HepG2 (cell line): ENCODE data around the gene WDR7. TPM values are rescaled to one million over a fixed set of nuclear protein-coding genes. Genes with fewer than 3 reads are reported as not detected.

ENCODE experiments used
- ATAC-seq: fragments of 200-7000 bp; cut with Tn5 transposase; 3 replicates; pipeline ENCODE4 v1.9.1; 2020; ENCODE audit warnings: mild to moderate bottlenecking, moderate library complexity
- BruUV-seq: library from RNA; stranded (reverse); fragments of 400-500 nt; replicated peaks from 2 replicates; lab custom pipeline; 2021; lab: Mats Ljungman, UMichigan
- CTCF ChIA-PET: fragments of 300-600 bp; formaldehyde crosslinking; extraction: SDS; loops from one replicate; lab custom pipeline; 2021; ENCODE audit warnings: low total read pairs, inconsistent platforms, low intra/inter-chr PET ratio; lab: Yijun Ruan, JAX
- POLR2A ChIA-PET: fragments of 350-600 bp; sonication (Branson Sonifier 250); formaldehyde crosslinking; loops from one replicate; lab custom pipeline; 2020; ENCODE audit warnings: antibody characterized with exemption, inconsistent platforms; lab: Yijun Ruan, JAX
- DNase-seq: peaks from one replicate; pipeline ENCODE4 v3.0.0-alpha.2; 2015; ENCODE audit warnings: low spot score
- FAIRE-seq: peaks from 3 replicates; lab custom pipeline; 2011; peaks lifted over from hg19 to GRCh38; lab: Jason Lieb, UNC
- H2AFZ ChIP-seq: one replicate; pipeline ENCODE4 v1.6.1; 2011; ENCODE audit warnings: low read length, inconsistent platforms
- H3K27ac ChIP-seq: fragments of 300-600 bp; 3 replicates; pipeline ENCODE4 v1.8.0; 2011; ENCODE audit warnings: mixed run types, mild to moderate bottlenecking, mixed read lengths, low read length, inconsistent platforms; ENCODE audit not compliant: insufficient read depth; ENCODE audit errors: extremely low read length
- H3K27me3 ChIP-seq, 2 experiments: fragments of 200-600 bp in 1 of 2; 2 replicates in 1 of 2; 3 replicates in 1 of 2; pipeline versions ENCODE4 v1.6.0 to v1.8.0; 2011; ENCODE audit warnings: low read length in 2 of 2, mild to moderate bottlenecking in 2 of 2, moderate library complexity in 2 of 2, inconsistent platforms in 1 of 2; ENCODE audit not compliant: insufficient read depth in 2 of 2, control insufficient read depth in 1 of 2
- H3K36me3 ChIP-seq, 2 experiments: fragments of 200-600 bp in 1 of 2; replicated peaks in 1 of 2; 2 replicates in 1 of 2; 3 replicates in 1 of 2; pipeline versions ENCODE4 v1.5.1 to v1.8.0; 2011; ENCODE audit warnings: low read length in 2 of 2, inconsistent platforms in 1 of 2; ENCODE audit not compliant: insufficient read depth in 2 of 2, control insufficient read depth in 1 of 2
- H3K4me1 ChIP-seq: 2 replicates; pipeline ENCODE4 v1.5.1; 2012; ENCODE audit warnings: low read length, inconsistent platforms; ENCODE audit not compliant: insufficient read depth
- H3K4me2 ChIP-seq: 2 replicates; pipeline ENCODE4 v1.6.0; 2011; ENCODE audit warnings: low read depth, low read length, inconsistent platforms
- H3K4me3 ChIP-seq, 3 experiments: fragments of 200-600 bp in 1 of 3; sonication (generic), shearing (Covaris generic) in 1 of 3; replicated peaks in 1 of 3; 2 replicates each; pipeline ENCODE4 v1.5.1; 2011 to 2016; ENCODE audit warnings: low read length in 3 of 3, inconsistent platforms in 2 of 3, low read depth in 2 of 3, mild to moderate bottlenecking in 2 of 3, control low read depth in 1 of 3, mixed read lengths in 1 of 3; ENCODE audit not compliant: insufficient read depth in 1 of 3
- H3K79me2 ChIP-seq: one replicate; pipeline ENCODE4 v1.6.1; 2011; ENCODE audit warnings: low read length, inconsistent platforms; ENCODE audit not compliant: insufficient read depth
- H3K9ac ChIP-seq: 2 replicates; pipeline ENCODE4 v1.6.0; 2011; ENCODE audit warnings: mild to moderate bottlenecking, low read depth, low read length, inconsistent platforms; ENCODE audit not compliant: insufficient read depth
- H3K9me3 ChIP-seq: 2 replicates; pipeline ENCODE4 v1.5.1; 2012; ENCODE audit warnings: mild to moderate bottlenecking, low read length
- H4K20me1 ChIP-seq: 2 replicates; pipeline ENCODE4 v1.6.0; 2011; ENCODE audit warnings: inconsistent platforms, mild to moderate bottlenecking, low read length, moderate library complexity; ENCODE audit not compliant: insufficient read depth
- ESRRA ChIP-seq: sonication (generic); formaldehyde crosslinking; IDR thresholded peaks from 2 replicates; pipeline ENCODE4 v1.5.1; 2020; ENCODE audit warnings: mild to moderate bottlenecking, low read depth, missing genetic modification reagents
- PHF20 ChIP-seq: sonication (generic); formaldehyde crosslinking; IDR thresholded peaks from 2 replicates; pipeline ENCODE4 v1.5.0; 2020; ENCODE audit warnings: mild to moderate bottlenecking, missing genetic modification reagents
- RARG ChIP-seq: sonication (generic); formaldehyde crosslinking; IDR thresholded peaks from 2 replicates; pipeline ENCODE4 v1.4.0; 2020; ENCODE audit warnings: low read depth, mild to moderate bottlenecking, missing genetic modification reagents
- SALL1 ChIP-seq: sonication (generic); formaldehyde crosslinking; IDR thresholded peaks from 2 replicates; pipeline ENCODE4 v1.8.0; 2022; ENCODE audit warnings: mild to moderate bottlenecking, missing genetic modification reagents
- SIN3A ChIP-seq: IDR thresholded peaks from 2 replicates; pipeline ENCODE4 v1.6.1; 2011; ENCODE audit warnings: low read depth, mild to moderate bottlenecking, control low read depth, low read length, borderline replicate concordance
- SSRP1 ChIP-seq: IDR thresholded peaks from 2 replicates; pipeline ENCODE4 v1.6.1; 2016; ENCODE audit warnings: control low read depth
- ZNF225 ChIP-seq: sonication (generic); formaldehyde crosslinking; IDR thresholded peaks from 2 replicates; pipeline ENCODE4 v1.4.0; 2020; ENCODE audit warnings: mild to moderate bottlenecking, missing genetic modification reagents
- ZNF3 ChIP-seq: IDR thresholded peaks from 2 replicates; pipeline ENCODE4 v1.7.0; 2017; ENCODE audit warnings: inconsistent platforms
- ZNF343 ChIP-seq: sonication (generic); formaldehyde crosslinking; IDR thresholded peaks from 2 replicates; pipeline ENCODE4 v1.4.0; 2020; ENCODE audit warnings: mild to moderate bottlenecking, missing genetic modification reagents
- ZNF547 ChIP-seq: sonication (generic); formaldehyde crosslinking; IDR thresholded peaks from 2 replicates; pipeline ENCODE4 v1.5.1; 2020; ENCODE audit warnings: mild to moderate bottlenecking, missing genetic modification reagents
- ZNF816 ChIP-seq: sonication (generic); formaldehyde crosslinking; IDR thresholded peaks from 2 replicates; pipeline ENCODE4 v1.8.0; 2022; ENCODE audit warnings: missing genetic modification reagents, mild to moderate bottlenecking, borderline replicate concordance
- ZNF850 ChIP-seq: sonication (generic); formaldehyde crosslinking; conservative IDR thresholded peaks from 2 replicates; pipeline ENCODE4 v1.9.0; 2021; ENCODE audit warnings: mild to moderate bottlenecking, missing genetic modification reagents
- WGBS: methylation state at CpG from one replicate; pipeline ENCODE4 v1.1.6; 2017; ENCODE audit warnings: low lambda C conversion rate; 5-methylcytosine and 5-hydroxymethylcytosine counted together
- in situ Hi-C: cut with HindIII; loops from 2 replicates; pipeline ENCODE4 v1.10.0; 2017; ENCODE audit warnings: low pct_unique_long_range_greater_than_20kb; ENCODE audit not compliant: extremely low pct_ligation_motif_present
- intact Hi-C: fragments of 100-400 bp; cut with micrococcal nuclease; formaldehyde crosslinking; loops from one replicate; pipeline ENCODE4 v1.10.0; 2022; ENCODE audit not compliant: unreplicated experiment
- polyA plus RNA-seq, 8 experiments: library from polyadenylated mRNA; depleted of rRNA in 3 of 8; stranded (reverse) in 7 of 8; unstranded in 1 of 8; fragments of >200 nt; fragmentation: Illumina TruSeq in 4 of 8; extraction: Trizol in 4 of 8; gene quantifications; 2 replicates each; pipeline versions ENCODE4 v1.2.1 to v1.2.3, GENCODE V29; 2011 to 2016; ENCODE audit warnings: low read depth in 4 of 8, missing spikeins in 1 of 8, mixed read lengths in 1 of 8; ENCODE audit not compliant: insufficient read depth in 1 of 8
- total RNA-seq, 5 experiments: library from RNA; depleted of rRNA; stranded (reverse); fragments of >200 nt; fragmentation: Illumina TruSeq; extraction: Trizol; gene quantifications; 2 replicates each; pipeline ENCODE4 v1.2.3, GENCODE V29; 2016; ENCODE audit warnings: low read depth in 1 of 5
- TF ChIP-seq, protein P1 (sequence below): sonication (generic); formaldehyde crosslinking; IDR thresholded peaks from 2 replicates; pipeline ENCODE4 v1.4.0; 2020; ENCODE audit warnings: mild to moderate bottlenecking, missing genetic modification reagents
- TF ChIP-seq, protein P2 (sequence below): sonication (generic); formaldehyde crosslinking; conservative IDR thresholded peaks from 2 replicates; pipeline ENCODE4 v1.4.0; 2020; ENCODE audit warnings: missing genetic modification reagents
- TF ChIP-seq, protein P3 (sequence below): sonication (generic); formaldehyde crosslinking; IDR thresholded peaks from 2 replicates; pipeline ENCODE4 v1.4.0; 2020; ENCODE audit warnings: missing genetic modification reagents, borderline replicate concordance

WDR7 gene
- total and polyA plus RNA-seq, 2 of the 13 experiments (the other 11 are each of a cell fraction or from before 2014, with no cell fraction given) = 2.0 to 7.8 TPM

- Histone ChIP-seq H3K4me1 (peaks cover 8% of the 10 kb centered on the region), H3K9ac (no peak overlapping the region), H3K9me3 (no peaks in the 10 kb centered on the region), H2AFZ (no peak overlapping the region), H3K4me3 (no peak overlapping the region), H3K27ac (no peak overlapping the region), H3K79me2 (no peaks in the 10 kb centered on the region), H3K36me3 (no peaks in the 10 kb centered on the region), H3K27me3 (no peaks in the 10 kb centered on the region), H3K4me2 (no peak overlapping the region), H4K20me1 (no peaks in the 10 kb centered on the region)
- BruUV-seq = no TSS peak
- TF ChIP-seq RARG (no peak), SIN3A (no peak), SALL1 (no peak), ZNF547 (CRISPR knock-in tag) (no peak), ZNF3 (CRISPR knock-in tag) (no peak), ZNF225 (CRISPR knock-in tag) (no peak), ESRRA (no peak), SSRP1 (CRISPR knock-in tag) (no peak)
- TF ChIP-seq, protein P1, sequence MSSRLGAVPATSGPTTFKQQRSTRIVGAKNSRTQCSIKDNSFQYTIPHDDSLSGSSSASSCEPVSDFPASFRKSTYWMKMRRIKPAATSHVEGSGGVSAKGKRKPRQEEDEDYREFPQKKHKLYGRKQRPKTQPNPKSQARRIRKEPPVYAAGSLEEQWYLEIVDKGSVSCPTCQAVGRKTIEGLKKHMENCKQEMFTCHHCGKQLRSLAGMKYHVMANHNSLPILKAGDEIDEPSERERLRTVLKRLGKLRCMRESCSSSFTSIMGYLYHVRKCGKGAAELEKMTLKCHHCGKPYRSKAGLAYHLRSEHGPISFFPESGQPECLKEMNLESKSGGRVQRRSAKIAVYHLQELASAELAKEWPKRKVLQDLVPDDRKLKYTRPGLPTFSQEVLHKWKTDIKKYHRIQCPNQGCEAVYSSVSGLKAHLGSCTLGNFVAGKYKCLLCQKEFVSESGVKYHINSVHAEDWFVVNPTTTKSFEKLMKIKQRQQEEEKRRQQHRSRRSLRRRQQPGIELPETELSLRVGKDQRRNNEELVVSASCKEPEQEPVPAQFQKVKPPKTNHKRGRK (CRISPR knock-in tag) = no peak
- DNase-seq = no peak
- no peak for FAIRE-seq
- POLR2A ChIA-PET = no interaction called here
- CTCF ChIA-PET = no interaction called here
- in situ Hi-C loops (no loop called here), intact Hi-C loops (no loop called here)
- ATAC-seq = no peak
- WGBS = 96% methylated on average over 3 of the region's 3 CpGs
Observed at GRCh38 chr18:56902653-56903052, 251.5 kb downstream of the WDR7 start.

GRCh38 chr18:56903686-56904085, 252.5 kb downstream of the WDR7 start:
- ATAC-seq (no peak), DNase-seq (no peak), FAIRE-seq (no peak)
- H3K9ac ChIP-seq = no peak overlapping the region
- in situ Hi-C loops (no loop called here), intact Hi-C loops (no loop called here)
- no peaks in the 10 kb centered on the region for H3K27me3 ChIP-seq
- no peak overlapping the region for H2AFZ ChIP-seq
- no peaks in the 10 kb centered on the region for H3K9me3 ChIP-seq
- H3K4me3 ChIP-seq = no peak overlapping the region
- H3K4me2 ChIP-seq = no peak overlapping the region
- H3K27ac ChIP-seq = no peak overlapping the region
- BruUV-seq = no TSS peak
- H3K36me3 ChIP-seq = no peaks in the 10 kb centered on the region
- H3K4me1 ChIP-seq = peaks cover 8% of the 10 kb centered on the region
- H3K79me2 ChIP-seq = no peaks in the 10 kb centered on the region
- ChIA-PET POLR2A (no interaction called here), CTCF (no interaction called here)
- 63% methylated on average over 2 of the region's 2 CpGs for WGBS
- H4K20me1 ChIP-seq = no peaks in the 10 kb centered on the region
- TF ChIP-seq, protein P2, sequence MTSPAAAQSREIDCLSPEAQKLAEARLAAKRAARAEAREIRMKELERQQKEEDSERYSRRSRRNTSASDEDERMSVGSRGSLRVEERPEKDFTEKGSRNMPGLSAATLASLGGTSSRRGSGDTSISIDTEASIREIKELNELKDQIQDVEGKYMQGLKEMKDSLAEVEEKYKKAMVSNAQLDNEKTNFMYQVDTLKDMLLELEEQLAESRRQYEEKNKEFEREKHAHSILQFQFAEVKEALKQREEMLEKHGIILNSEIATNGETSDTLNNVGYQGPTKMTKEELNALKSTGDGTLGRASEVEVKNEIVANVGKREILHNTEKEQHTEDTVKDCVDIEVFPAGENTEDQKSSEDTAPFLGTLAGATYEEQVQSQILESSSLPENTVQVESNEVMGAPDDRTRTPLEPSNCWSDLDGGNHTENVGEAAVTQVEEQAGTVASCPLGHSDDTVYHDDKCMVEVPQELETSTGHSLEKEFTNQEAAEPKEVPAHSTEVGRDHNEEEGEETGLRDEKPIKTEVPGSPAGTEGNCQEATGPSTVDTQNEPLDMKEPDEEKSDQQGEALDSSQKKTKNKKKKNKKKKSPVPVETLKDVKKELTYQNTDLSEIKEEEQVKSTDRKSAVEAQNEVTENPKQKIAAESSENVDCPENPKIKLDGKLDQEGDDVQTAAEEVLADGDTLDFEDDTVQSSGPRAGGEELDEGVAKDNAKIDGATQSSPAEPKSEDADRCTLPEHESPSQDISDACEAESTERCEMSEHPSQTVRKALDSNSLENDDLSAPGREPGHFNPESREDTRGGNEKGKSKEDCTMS (CRISPR knock-in tag) = no peak
- TF ChIP-seq ZNF343 (CRISPR knock-in tag) (no peak), PHF20 (CRISPR knock-in tag) (no peak), ZNF850 (CRISPR knock-in tag) (no peak), ZNF816 (CRISPR knock-in tag) (no peak)
- TF ChIP-seq, protein P3, sequence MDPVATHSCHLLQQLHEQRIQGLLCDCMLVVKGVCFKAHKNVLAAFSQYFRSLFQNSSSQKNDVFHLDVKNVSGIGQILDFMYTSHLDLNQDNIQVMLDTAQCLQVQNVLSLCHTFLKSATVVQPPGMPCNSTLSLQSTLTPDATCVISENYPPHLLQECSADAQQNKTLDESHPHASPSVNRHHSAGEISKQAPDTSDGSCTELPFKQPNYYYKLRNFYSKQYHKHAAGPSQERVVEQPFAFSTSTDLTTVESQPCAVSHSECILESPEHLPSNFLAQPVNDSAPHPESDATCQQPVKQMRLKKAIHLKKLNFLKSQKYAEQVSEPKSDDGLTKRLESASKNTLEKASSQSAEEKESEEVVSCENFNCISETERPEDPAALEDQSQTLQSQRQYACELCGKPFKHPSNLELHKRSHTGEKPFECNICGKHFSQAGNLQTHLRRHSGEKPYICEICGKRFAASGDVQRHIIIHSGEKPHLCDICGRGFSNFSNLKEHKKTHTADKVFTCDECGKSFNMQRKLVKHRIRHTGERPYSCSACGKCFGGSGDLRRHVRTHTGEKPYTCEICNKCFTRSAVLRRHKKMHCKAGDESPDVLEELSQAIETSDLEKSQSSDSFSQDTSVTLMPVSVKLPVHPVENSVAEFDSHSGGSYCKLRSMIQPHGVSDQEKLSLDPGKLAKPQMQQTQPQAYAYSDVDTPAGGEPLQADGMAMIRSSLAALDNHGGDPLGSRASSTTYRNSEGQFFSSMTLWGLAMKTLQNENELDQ (CRISPR knock-in tag) = no peak
